NCI-H2081 (cell line): ENCODE results near the gene ZNF385C.
"Not testable (repeated sequence)": the region's sequence is repeated elsewhere in the genome, so short reads cannot be mapped to it uniquely, and the experiment has no call there.

Experiments used
- DNase-seq, 2 experiments: peaks; one replicate each; lab custom pipeline; 2025; lab: John Stamatoyannopoulos, UW

The ZNF385C gene

GRCh38 chr17:42097691-42098631 lies at the start of gene ZNF385C:
Gene ZNF385C (minus strand): TSS chr17:42098473. CDS start chr17:42063056, 35,417 bp downstream.
- DNase-seq: no peak

- DNase-seq: no peak
These were observed 48.8 kb upstream of the ZNF385C start for GRCh38 chr17:42146911-42147607.

DNA sequence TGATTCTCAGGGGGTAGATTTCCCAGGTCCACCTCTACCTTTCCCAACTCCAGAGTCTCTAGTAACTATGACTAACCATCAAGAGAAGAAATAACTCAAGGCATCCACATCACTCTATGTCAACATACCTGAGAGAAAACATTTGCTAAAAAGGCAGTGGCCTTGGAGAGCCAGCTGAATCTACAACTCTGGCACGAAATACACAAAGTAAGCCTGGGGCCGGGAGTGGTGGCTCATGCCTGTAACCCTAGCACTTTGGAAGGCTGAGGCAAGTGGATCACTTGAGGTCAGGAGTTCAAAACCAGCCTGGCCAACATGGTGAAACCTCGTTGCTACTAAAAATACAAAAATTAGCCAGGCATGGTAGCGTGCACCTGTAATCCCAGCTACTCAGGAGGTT lies 44.9 kb upstream of the ZNF385C start:
- DNase-seq: not testable (repeated sequence)

- no peak for DNase-seq
These were observed 44.2 kb upstream of the ZNF385C start for GRCh38 chr17:42142371-42142896.

DNA sequence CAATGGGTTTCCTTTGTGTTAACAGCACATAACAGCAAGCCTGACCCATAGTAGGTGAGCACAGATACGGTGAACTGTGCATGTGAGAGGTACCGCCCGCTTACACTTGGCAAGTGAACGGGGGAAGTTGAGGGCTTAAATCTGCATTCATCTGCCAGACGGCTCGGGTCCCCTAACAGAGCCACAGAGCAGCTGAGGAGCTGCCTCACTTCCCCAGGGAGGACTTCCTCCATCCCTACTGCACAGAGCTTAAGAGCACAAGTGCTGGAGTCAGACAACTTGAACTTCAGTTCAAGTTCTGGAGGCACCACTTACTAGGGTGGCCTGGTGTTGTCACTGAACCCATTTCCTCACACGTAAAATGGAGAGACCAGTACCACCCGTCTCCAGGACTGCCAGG lies 43.1 kb upstream of the ZNF385C start:
- no peak for DNase-seq

- DNase-seq: not testable (repeated sequence)
These were observed 42.4 kb upstream of the ZNF385C start for GRCh38 chr17:42140690-42141089.

- DNase-seq: no peak
These were observed 40.6 kb upstream of the ZNF385C start for GRCh38 chr17:42138749-42139492.

GRCh38 chr17:42136654-42137051 lies 38.4 kb upstream of the ZNF385C start:
- no peak for DNase-seq

DNA sequence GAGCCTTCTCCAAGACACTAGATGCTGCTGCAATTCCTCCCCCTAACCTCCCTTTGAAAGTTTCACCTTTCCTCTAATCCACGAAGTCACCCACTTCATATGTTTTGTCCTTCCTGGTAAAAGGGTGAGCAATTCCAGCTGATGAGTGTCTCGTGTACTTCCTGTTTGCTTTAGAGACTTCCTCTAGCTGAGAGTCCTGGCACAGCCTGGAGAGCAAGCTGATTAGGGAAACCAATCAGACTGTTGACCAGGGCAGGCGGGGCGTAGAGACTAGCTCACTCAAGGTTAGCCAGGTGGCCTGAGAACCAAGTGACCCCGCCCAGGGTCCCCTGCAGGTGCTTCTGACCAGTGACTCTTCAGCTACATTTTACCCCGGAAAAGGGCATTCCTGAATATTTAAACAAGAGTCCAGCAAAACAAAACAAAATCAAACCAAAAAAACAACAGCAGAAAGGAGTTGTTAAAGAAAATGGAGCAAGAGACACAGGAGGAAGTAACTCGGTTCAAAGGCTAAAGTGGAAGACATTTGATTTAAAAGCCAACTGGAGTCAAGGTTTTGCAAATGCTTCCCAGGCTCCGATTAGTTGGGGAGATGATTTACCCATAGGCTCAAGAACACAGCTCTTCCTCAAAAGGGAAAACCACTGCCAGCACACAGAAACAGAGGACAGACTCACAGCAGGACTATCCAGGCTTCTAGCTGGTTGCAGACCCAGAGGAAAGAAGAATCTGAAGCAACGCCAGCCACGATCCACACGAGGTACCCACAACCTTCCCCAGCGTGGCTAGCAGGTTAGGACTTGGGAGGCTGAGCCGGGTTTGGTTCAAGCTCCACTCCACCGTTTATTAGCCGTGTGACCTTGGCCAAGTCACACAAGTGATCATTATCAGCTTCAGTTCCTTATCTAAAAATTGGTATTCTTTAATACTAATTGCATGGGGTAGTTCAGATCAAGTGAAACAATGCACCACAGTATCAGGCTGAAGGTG lies 37.7 kb upstream of the ZNF385C start:
- peak in 1 of 2 experiments; percentile 68 for DNase-seq

DNA sequence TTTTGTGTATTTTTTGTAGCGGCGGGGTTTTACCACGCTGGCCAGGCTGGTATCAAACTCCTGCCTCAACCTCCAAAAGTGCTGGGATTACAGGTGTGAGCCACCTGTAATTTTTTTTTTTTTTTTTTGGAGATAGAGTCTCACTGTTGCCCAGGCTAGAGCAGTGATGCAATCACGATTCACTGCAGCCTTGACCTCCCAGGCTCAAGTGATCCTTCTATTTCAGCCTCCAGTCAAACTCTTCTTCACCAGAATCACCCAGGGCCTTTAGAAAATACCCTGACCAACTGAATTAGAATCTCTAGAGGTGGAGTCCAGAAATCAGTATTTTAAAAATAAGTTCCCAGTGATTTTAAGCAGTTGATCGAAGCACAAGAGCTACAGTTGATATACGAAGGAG lies 36.9 kb upstream of the ZNF385C start:
- no peak for DNase-seq

GRCh38 chr17:42133461-42134041 lies 35.3 kb upstream of the ZNF385C start:
- DNase-seq: peak; percentile 55 to 70

DNA sequence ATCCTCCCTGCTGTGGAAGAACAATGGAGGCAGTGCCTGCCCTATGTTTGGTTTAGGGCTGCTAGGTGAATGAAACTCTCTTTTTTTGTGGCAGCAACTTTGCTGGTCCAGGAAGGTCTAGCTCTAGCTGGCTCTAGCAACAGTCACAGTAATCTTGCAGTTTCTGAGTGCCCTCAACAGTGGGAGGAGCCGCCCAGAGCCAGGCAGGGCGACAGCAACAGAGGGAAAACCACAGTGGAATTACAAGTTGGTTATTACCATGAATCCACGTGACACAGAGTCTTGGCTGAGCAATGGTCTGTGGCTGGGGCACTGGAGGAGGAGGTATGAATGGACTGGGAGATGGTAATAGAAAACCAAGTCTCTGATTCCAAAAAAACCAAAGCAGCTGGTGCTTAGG lies 34.7 kb upstream of the ZNF385C start:
- DNase-seq: no peak

DNA sequence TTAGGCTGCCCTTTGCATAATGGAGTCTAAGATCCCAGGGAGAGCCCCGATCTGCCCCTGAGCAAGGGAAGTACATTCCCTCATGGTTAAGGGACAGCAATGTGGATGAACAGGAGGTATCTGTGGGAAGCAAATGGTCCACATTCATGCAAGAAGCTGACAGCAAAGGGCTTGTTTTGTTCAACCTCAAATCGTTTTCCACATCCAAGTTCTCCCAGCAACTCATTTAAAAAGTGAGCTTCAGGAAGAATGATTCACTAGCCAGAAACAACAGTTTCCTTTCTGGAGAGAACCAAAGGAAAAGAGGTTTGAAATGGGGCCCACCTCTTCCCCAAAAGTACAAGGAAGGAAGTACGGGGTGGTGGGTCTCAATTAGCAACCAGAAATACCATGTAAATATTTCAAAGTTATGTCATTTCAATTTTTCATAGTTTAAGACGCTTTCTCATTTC lies 33.7 kb upstream of the ZNF385C start:
- DNase-seq: no peak

- no peak for DNase-seq
These were observed 33.0 kb upstream of the ZNF385C start for GRCh38 chr17:42131232-42131631.

- DNase-seq: no peak
These were observed 32.1 kb upstream of the ZNF385C start for GRCh38 chr17:42130310-42130936.

DNA sequence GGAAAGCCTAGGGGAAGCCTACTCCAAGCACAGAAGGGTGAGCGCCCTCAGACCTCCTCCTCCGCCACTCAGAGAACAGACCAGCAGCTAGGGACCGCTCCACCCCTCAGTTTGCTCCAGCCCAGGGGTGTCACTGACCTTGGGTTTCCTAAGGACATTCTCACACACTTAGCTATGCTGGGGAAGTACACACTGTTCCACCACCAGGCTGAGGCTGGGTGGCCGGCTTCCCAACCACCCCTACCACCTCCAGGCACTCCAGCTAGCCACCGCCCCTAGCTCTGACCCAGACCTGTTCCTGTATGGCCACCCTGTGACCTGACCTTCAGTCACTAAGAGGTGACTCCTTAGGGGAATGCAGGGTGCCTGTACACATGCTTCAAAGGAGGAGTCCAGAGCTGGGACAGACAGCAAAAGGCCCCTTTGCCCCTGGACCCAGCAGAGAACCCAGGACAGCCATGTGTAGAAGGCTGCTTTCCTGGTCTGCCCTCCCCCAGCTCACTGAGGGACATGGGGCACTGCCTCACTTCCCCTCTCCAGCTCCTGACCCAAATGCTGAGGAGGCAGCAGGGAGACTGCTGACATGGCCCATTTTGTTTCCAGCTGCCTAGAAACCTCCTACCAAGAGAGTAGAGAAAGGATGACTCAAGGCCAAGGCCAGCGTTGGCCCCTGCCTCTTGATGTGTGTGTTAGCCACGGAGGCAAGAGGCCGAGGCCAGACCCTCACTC lies 31.0 kb upstream of the ZNF385C start:
- no peak for DNase-seq

GRCh38 chr17:42127414-42127813 lies 29.1 kb upstream of the ZNF385C start:
- DNase-seq: no peak

DNA sequence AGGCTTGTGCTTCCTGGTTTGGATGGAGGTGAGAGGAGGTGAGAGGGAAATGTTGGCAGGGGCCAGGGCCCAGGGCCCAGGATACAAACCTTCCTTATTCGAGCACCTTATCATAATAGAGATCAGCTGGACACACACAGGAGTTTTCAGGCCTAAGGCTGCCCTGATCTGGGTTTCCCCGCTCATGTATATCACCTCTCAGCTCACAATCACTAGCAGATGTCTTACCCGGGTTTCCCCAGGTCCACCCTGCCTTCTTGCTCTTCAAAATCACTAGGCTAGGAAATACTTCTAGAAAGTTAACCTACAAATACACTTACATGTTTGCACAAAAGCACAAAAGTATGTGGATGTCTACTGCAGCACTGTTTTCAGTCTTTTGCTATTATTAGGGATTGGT lies 28.6 kb upstream of the ZNF385C start:
- DNase-seq: no peak

GRCh38 chr17:42125565-42125964 lies 27.3 kb upstream of the ZNF385C start:
- no peak for DNase-seq
